A673 (cell line): ENCODE results near the gene TRMT112. TPM values are rescaled to one million over a fixed set of nuclear protein-coding genes. Genes with fewer than 3 reads are reported as not detected.

Experiments used
- BruUV-seq: library from RNA; stranded (reverse); fragments of 400-500 nt; replicated peaks from 2 replicates; lab custom pipeline; 2021; lab: Mats Ljungman, UMichigan
- CTCF ChIA-PET: fragments of 300-600 bp; sonication (Branson Sonifier 250); formaldehyde crosslinking; loops from one replicate; lab custom pipeline; 2022; ENCODE audit warnings: antibody characterized with exemption; lab: Charles Lee
- POLR2A ChIA-PET: fragments of 300-600 bp; sonication (Branson Sonifier 250); formaldehyde crosslinking; loops from one replicate; lab custom pipeline; 2022; ENCODE audit warnings: antibody characterized with exemption; ENCODE audit not compliant: low non-redundant PET; lab: Charles Lee
- DNase-seq: peaks from one replicate; pipeline ENCODE4 v3.0.0-alpha.2; 2015; ENCODE audit warnings: low spot score
- H3K27ac ChIP-seq: fragments of 200-600 bp; sonication (generic); 2 replicates; pipeline ENCODE4 v1.5.1; 2016; ENCODE audit warnings: mixed run types, low read depth, mild to moderate bottlenecking, mixed read lengths, antibody characterized with exemption, low read length; ENCODE audit not compliant: poor library complexity, severe bottlenecking
- H3K27me3 ChIP-seq: fragments of 200-600 bp; sonication (generic); replicated peaks from 2 replicates; pipeline ENCODE4 v1.6.1; 2017; ENCODE audit warnings: mixed run types, low read depth, mild to moderate bottlenecking, mixed read lengths, antibody characterized with exemption, low read length; ENCODE audit not compliant: insufficient read depth, poor library complexity
- H3K36me3 ChIP-seq: fragments of 200-600 bp; sonication (generic); 2 replicates; pipeline ENCODE4 v1.6.1; 2016; ENCODE audit warnings: mixed run types, mild to moderate bottlenecking, mixed read lengths, antibody characterized with exemption, low read length; ENCODE audit not compliant: insufficient read depth, poor library complexity, severe bottlenecking
- H3K4me1 ChIP-seq: fragments of 200-600 bp; sonication (generic); 2 replicates; pipeline ENCODE4 v1.6.1; 2017; ENCODE audit warnings: mixed run types, mild to moderate bottlenecking, mixed read lengths, antibody characterized with exemption, low read length; ENCODE audit not compliant: insufficient read depth, poor library complexity, severe bottlenecking
- H3K4me3 ChIP-seq: fragments of 200-600 bp; sonication (generic); 2 replicates; pipeline ENCODE4 v1.5.1; 2016; ENCODE audit warnings: low read depth, mixed run types, mild to moderate bottlenecking, mixed read lengths, low read length; ENCODE audit not compliant: poor library complexity, severe bottlenecking
- H3K9me3 ChIP-seq: fragments of 200-600 bp; sonication (generic); 2 replicates; pipeline ENCODE4 v1.6.1; 2016; ENCODE audit warnings: mixed run types, low read depth, mild to moderate bottlenecking, mixed read lengths, antibody characterized with exemption, low read length; ENCODE audit not compliant: poor library complexity, severe bottlenecking
- CTCF ChIP-seq: fragments of 300-800, 200-600 bp; sonication (generic); conservative IDR thresholded peaks from 2 replicates; pipeline ENCODE4 v1.5.1; 2017; ENCODE audit warnings: low read depth, mild to moderate bottlenecking, antibody characterized with exemption, low read length, moderate library complexity, mixed read lengths
- EZH2 ChIP-seq: fragments of 200-600 bp; sonication (generic); IDR thresholded peaks from 2 replicates; pipeline ENCODE4 v1.6.1; 2017; ENCODE audit warnings: borderline replicate concordance, low read depth, mild to moderate bottlenecking, mixed read lengths, antibody characterized with exemption, low read length; ENCODE audit not compliant: poor library complexity, severe bottlenecking
- intact Hi-C: fragments of 100-400 bp; cut with micrococcal nuclease; formaldehyde crosslinking; loops from one replicate; pipeline ENCODE4 v1.10.0; 2022; ENCODE audit not compliant: unreplicated experiment
- total RNA-seq: library from RNA; stranded (reverse); gene quantifications from 2 replicates; pipeline ENCODE4 v1.2.3, GENCODE V29; 2021

The TRMT112 gene
- total RNA-seq, 1 experiment from 2014 or later, result 270 TPM

- Histone ChIP-seq H3K4me1 (peaks cover 24% of the 10 kb centered on the region), H3K27ac (peak overlapping the region; percentile 87), H3K4me3 (peak overlapping the region; percentile 58), H3K9me3 (no peaks in the 10 kb centered on the region), H3K27me3 (peaks cover 6% of the 10 kb centered on the region), H3K36me3 (peaks cover 4% of the 10 kb centered on the region)
- BruUV-seq, result TSS peak; percentile 96
- DNase-seq, result peak; percentile 97
- CTCF ChIA-PET, result interaction anchor here (0.6 to 2.6 kb wide), 11 partner anchors 10 to 120 kb away, joined by 3 to 23 read pairs (median 10); partner anchors contain the start of genes FERMT3, PRDX5 and TRMT112
- TF ChIP-seq CTCF (peak; percentile 99), EZH2 (no peak)
- intact Hi-C loops, result loop anchor here (2.0 to 5.0 kb wide), 3 partner anchors 34 to 117 kb away; partner anchors contain the start of genes FKBP2 and STIP1
- POLR2A ChIA-PET, result no interaction called here
Observed at GRCh38 chr11:64304316-64305072, 12.9 kb downstream of the TRMT112 start.

- no peak for DNase-seq
- BruUV-seq, result no TSS peak
- TF ChIP-seq EZH2 (no peak), CTCF (no peak)
Observed at GRCh38 chr11:64304032-64304315, 13.4 kb downstream of the TRMT112 start.

GRCh38 chr11:64303109-64304031 lies 14.0 kb downstream of the TRMT112 start:
- POLR2A ChIA-PET, result no interaction called here
- intact Hi-C loops, result loop anchor here (2.0 to 5.0 kb wide), 3 partner anchors 33 to 116 kb away; partner anchors contain the start of genes FKBP2 and STIP1
- Histone ChIP-seq H3K4me1 (peaks cover 24% of the 10 kb centered on the region), H3K4me3 (no peak overlapping the region), H3K27me3 (peaks cover 13% of the 10 kb centered on the region), H3K36me3 (peaks cover 4% of the 10 kb centered on the region), H3K9me3 (no peaks in the 10 kb centered on the region), H3K27ac (no peak overlapping the region)
- no peak for DNase-seq
- BruUV-seq, result no TSS peak
- CTCF ChIA-PET, result interaction anchor here (1.4 to 2.6 kb wide), 6 partner anchors 14 to 99 kb away, joined by 3 to 23 read pairs (median 10); partner anchors contain the start of genes FERMT3, PRDX5 and TRMT112
- no peak for TF ChIP-seq EZH2
- no peak for TF ChIP-seq CTCF

More at GRCh38 chr11:64304032-64304315, 13.4 kb downstream of the TRMT112 start:
- ChIA-PET POLR2A (no interaction called here), CTCF (interaction anchor here (0.8 to 2.6 kb wide), 8 partner anchors 14 to 119 kb away, joined by 3 to 23 read pairs (median 10); partner anchors contain the start of genes FERMT3, PRDX5 and TRMT112)
- Histone ChIP-seq H3K36me3 (peaks cover 4% of the 10 kb centered on the region), H3K27ac (no peak overlapping the region), H3K4me3 (peak overlapping the region; percentile 58), H3K4me1 (peaks cover 24% of the 10 kb centered on the region), H3K9me3 (no peaks in the 10 kb centered on the region), H3K27me3 (peaks cover 12% of the 10 kb centered on the region)
- intact Hi-C loops, result loop anchor here (2.0 to 5.0 kb wide), 3 partner anchors 33 to 117 kb away; partner anchors contain the start of genes FKBP2 and STIP1
